Mammary epithelial cell (primary cell): ENCODE data around the gene SLC35E3.

ENCODE experiments used
- EZH2 ChIP-seq: IDR thresholded peaks from 2 replicates; pipeline ENCODE4 v1.6.1; 2012; ENCODE audit warnings: low read length, inconsistent platforms, borderline replicate concordance
- TF ChIP-seq, protein P1 (sequence below), 2 donors: IDR thresholded peaks in 1 of 2; conservative IDR thresholded peaks in 1 of 2; 2 replicates each; pipeline ENCODE4 v1.5.1; 2011 to 2012; ENCODE audit warnings: inconsistent platforms in 2 of 2, low read length in 2 of 2, mild to moderate bottlenecking in 2 of 2, control low read depth in 1 of 2, low read depth in 1 of 2; ENCODE audit not compliant: insufficient read depth in 1 of 2; ENCODE audit errors: extremely low read depth in 1 of 2

DNA sequence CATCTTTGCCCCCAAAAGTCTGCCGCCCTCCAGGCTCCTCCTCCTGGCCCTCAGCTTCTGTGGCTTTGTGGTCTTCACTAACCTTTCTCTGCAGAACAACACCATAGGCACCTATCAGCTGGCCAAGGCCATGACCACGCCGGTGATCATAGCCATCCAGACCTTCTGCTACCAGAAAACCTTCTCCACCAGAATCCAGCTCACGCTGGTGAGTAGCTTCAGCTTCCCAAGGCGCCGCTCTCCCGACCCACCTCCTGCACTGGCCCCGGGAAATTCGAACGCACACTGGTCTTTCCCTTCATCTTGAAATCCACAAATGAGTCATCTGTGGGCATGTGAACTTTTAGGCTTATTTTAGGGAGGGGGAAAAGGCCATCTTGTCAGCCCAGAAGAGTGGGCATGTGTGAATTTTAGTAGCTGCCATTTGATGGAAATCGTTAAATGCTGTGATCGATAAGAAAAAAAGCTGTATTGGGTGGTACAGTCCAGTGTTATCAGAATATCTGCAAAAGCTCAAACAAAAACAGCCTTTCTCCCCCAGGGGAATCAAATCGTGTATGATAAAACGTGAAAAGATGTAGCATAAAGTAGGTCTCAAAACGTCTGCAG, 700 bp downstream of the SLC35E3 start:
- TF ChIP-seq, protein P1, sequence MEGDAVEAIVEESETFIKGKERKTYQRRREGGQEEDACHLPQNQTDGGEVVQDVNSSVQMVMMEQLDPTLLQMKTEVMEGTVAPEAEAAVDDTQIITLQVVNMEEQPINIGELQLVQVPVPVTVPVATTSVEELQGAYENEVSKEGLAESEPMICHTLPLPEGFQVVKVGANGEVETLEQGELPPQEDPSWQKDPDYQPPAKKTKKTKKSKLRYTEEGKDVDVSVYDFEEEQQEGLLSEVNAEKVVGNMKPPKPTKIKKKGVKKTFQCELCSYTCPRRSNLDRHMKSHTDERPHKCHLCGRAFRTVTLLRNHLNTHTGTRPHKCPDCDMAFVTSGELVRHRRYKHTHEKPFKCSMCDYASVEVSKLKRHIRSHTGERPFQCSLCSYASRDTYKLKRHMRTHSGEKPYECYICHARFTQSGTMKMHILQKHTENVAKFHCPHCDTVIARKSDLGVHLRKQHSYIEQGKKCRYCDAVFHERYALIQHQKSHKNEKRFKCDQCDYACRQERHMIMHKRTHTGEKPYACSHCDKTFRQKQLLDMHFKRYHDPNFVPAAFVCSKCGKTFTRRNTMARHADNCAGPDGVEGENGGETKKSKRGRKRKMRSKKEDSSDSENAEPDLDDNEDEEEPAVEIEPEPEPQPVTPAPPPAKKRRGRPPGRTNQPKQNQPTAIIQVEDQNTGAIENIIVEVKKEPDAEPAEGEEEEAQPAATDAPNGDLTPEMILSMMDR (conservative IDR thresholded peaks at IDR 0.05 in 1 of 2, IDR thresholded peaks at IDR 0.05 in 1 of 2; ENCODE audit: extremely low read depth in 1 of 2, insufficient read depth in 1 of 2, low read depth in 1 of 2, low read length in 2 of 2), result no peak
- TF ChIP-seq EZH2, result no peak
